Coronary artery (tissue), 2 donors: ENCODE measurements around the gene PLEKHH2.

Experiments used
- DNase-seq: peaks from one replicate; pipeline ENCODE4 v3.0.0-alpha.2; 2017; ENCODE audit warnings: low spot score
- H3K27ac ChIP-seq, 2 donors: fragments of 200-600 bp; sonication (generic); one replicate each; pipeline ENCODE4 v1.5.1; 2016 to 2019
- H3K4me3 ChIP-seq: fragments of 200-600 bp; sonication (generic); 2 replicates; pipeline ENCODE4 v1.5.1; 2016; ENCODE audit warnings: mild to moderate bottlenecking, moderate library complexity
- TF ChIP-seq, protein P1 (sequence below): fragments of 200-600 bp; sonication (generic); IDR thresholded peaks from one replicate; pipeline ENCODE4 v1.5.1; 2019; ENCODE audit warnings: antibody characterized with exemption

Gene PLEKHH2

DNA sequence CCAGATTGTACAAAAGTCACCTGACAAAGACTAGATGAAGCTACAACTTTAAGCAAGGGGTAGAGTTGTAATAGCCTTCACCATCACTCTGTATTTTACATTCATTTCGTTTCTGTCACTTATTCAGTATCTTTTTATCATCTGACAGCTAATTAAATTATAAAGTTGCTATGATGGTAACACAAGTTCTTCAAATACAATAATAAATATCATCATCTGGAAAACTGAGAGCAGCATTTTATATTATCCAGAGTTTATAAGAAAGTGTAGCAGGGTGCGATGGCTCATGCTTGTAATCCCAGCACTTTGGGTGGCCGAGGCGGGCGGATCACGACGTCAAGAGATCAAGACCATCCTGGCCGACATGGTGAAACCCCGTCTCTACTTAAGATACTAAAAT lies 157.9 kb downstream of the PLEKHH2 start:
- no peak overlapping the region for H3K4me3 ChIP-seq
- no peak overlapping the region for H3K27ac ChIP-seq
- no peak for DNase-seq
- TF ChIP-seq, protein P1, sequence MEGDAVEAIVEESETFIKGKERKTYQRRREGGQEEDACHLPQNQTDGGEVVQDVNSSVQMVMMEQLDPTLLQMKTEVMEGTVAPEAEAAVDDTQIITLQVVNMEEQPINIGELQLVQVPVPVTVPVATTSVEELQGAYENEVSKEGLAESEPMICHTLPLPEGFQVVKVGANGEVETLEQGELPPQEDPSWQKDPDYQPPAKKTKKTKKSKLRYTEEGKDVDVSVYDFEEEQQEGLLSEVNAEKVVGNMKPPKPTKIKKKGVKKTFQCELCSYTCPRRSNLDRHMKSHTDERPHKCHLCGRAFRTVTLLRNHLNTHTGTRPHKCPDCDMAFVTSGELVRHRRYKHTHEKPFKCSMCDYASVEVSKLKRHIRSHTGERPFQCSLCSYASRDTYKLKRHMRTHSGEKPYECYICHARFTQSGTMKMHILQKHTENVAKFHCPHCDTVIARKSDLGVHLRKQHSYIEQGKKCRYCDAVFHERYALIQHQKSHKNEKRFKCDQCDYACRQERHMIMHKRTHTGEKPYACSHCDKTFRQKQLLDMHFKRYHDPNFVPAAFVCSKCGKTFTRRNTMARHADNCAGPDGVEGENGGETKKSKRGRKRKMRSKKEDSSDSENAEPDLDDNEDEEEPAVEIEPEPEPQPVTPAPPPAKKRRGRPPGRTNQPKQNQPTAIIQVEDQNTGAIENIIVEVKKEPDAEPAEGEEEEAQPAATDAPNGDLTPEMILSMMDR = no peak

DNA sequence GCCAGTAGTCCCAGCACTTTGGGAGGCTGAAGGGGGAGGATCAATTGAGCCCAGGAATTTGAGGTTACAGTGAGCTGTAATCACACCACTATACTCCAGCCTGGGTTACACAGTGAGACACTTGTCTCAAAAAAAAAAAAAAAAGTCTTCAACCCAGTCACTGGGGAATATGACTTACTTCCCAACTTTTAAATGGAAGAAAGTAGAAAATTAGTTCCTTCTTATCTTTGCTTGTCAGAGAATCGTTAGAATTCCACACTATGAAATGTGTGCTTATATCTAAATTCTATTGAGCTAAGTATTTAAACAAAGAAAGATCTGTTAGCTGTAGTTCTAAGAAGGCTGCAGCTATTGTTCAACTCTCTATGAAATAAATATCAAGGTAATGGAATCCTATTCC lies 159.1 kb downstream of the PLEKHH2 start:
- no peak for DNase-seq
- H3K27ac ChIP-seq = no peak overlapping the region
- no peak overlapping the region for H3K4me3 ChIP-seq
- TF ChIP-seq, protein P1 = no peak

DNA sequence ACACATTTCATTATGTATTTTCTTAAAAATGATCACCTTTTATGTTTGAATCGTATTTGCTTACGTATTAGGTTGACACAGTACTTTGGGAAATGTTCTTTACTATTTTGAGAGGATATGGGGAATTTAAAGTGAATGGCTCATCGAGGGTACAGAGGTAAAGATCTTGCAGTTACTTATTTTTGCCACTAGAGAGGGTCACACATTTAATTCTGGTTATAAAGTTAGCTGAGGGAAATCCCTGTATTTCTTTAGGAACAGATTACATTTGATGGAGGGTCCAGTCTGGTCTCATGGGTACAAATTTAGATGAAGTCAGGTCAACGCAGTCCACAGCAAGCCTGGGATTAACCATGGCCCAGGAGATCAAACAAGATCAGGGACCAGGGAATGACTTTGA lies 161.2 kb downstream of the PLEKHH2 start:
- TF ChIP-seq, protein P1 = no peak
- DNase-seq = no peak

DNA sequence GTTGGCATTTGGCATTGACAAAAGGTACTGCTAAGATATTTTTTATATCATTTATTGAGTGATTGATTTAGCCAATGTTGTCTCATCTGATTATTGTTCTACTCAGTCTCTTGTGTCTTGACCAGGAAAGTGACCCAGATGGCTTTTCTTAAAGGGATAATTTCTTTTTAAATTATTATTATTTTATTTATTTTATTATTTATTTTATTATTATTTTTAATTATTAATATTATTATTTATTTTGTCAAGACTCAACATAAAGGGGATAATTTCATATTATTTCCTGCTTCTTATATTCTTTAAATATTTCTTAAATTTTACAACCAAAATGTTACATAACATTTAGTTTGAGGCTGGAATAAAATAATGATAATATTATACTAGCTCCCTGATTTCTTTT lies 163.8 kb downstream of the PLEKHH2 start:
- Histone ChIP-seq H3K4me3 (no peak overlapping the region), H3K27ac (no peak overlapping the region)
- no peak for DNase-seq
- TF ChIP-seq, protein P1 = no peak

More for the DNA sequence above, 161.2 kb downstream of the PLEKHH2 start:
- Histone ChIP-seq H3K4me3 (no peak overlapping the region), H3K27ac (no peak overlapping the region)

DNA sequence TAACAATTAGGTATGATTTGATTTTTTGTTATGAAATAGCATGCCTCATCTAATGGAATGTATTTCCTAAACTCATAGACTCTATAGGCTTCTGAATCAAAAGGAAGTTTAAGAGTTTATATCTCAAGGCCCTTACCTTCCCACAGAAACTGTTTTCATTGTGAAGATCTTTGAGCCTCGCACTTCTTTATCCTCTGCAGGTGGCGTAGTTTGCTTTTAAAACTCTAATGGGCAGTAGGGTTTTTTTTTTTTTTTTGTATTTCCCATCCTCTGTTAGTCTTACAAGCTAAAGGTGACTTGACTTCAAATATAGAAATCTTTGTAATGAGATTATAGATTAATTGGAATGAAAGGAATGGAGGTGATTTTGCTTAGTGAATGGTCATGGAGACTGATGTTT lies 165.1 kb downstream of the PLEKHH2 start:
- no peak for DNase-seq
- TF ChIP-seq, protein P1 = no peak
- H3K4me3 ChIP-seq = no peak overlapping the region
- no peak overlapping the region for H3K27ac ChIP-seq

DNA sequence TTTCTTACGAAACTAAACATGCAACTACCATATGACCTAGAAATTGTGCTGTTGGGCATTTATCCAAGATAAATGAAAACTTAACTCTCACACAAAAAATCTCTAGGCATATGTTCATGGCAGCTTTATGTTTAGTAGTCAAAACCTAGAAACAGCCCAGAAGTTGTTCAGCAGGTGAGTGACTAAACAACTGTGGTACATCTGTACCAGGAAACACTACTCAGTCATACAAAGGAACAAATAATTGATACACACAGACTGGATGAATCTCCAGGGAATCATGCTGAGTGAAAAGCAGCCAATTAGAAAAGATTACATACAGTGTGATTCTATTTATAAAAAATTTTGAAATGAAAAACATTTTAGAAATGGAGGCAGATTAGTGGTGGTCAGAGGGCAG lies 166.1 kb downstream of the PLEKHH2 start:
- Histone ChIP-seq H3K27ac (no peak overlapping the region), H3K4me3 (no peak overlapping the region)
- no peak for DNase-seq
- TF ChIP-seq, protein P1 = no peak

DNA sequence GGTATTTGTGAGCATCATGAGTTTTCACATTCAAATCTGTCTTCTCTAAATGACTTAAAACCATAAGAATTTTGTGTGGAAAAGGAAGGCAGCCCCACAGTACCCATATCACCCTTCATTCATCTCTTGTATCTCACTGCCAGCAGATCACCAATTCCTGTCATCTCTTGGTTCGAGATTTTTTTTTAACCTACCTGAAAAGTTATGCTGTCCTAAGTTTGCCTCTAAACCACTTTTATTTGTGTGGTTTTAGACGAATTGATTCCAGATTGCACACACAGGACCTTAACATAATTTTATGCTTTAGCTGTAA lies 169.6 kb downstream of the PLEKHH2 start:
- no peak for DNase-seq
- TF ChIP-seq, protein P1 = no peak
- Histone ChIP-seq H3K4me3 (no peak overlapping the region), H3K27ac (no peak overlapping the region)
